Neuron (in vitro differentiated cells): ENCODE measurements around the gene CD81.
"Not testable (repeated sequence)": the region's sequence is repeated elsewhere in the genome, so short reads cannot be mapped to it uniquely, and the experiment has no call there.

Experiments used
- H2AFZ ChIP-seq: one replicate; pipeline ENCODE4 v1.6.1; 2013; ENCODE audit warnings: low read depth, mild to moderate bottlenecking, inconsistent platforms, low read length, moderate library complexity
- H3K27me3 ChIP-seq: one replicate; pipeline ENCODE4 v1.6.1; 2013; ENCODE audit warnings: low read length; ENCODE audit not compliant: insufficient read depth
- H3K36me3 ChIP-seq: one replicate; pipeline ENCODE4 v1.6.1; 2013; ENCODE audit warnings: low read length; ENCODE audit not compliant: insufficient read depth
- H3K4me1 ChIP-seq: one replicate; pipeline ENCODE4 v1.6.1; 2013; ENCODE audit warnings: low read length; ENCODE audit not compliant: insufficient read depth
- H3K4me3 ChIP-seq: 2 replicates; pipeline ENCODE4 v1.5.1; 2013; ENCODE audit warnings: mild to moderate bottlenecking, low read length, moderate library complexity
- H3K9me3 ChIP-seq: one replicate; pipeline ENCODE4 v1.6.1; 2013; ENCODE audit warnings: low read length

Gene CD81

DNA sequence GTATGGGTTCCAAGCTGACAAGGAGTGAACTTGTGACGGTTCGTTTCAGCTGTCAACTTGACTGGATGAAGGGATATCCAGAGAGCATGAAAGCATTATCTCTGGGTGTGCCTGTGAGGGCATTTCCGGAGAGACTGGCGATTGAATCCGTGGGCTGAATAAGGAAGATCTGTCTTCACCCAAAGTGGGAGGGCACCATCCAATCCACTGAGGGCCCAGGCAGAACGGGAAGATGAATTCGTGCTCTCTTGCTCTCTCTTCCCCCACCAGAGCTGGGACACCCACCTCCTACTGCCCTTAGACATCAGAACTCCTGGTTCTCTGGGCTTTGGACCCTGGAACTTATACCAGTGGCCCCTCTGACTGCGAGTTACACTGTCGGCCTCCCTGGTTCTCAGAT is 15.5 kb upstream of the CD81 start:
- H3K4me3 ChIP-seq = no peak overlapping the region
- no peaks in the 10 kb centered on the region for H3K36me3 ChIP-seq
- H3K9me3 ChIP-seq = no peaks in the 10 kb centered on the region
- H3K4me1 ChIP-seq = no peaks in the 10 kb centered on the region
- no peaks in the 10 kb centered on the region for H3K27me3 ChIP-seq
- H2AFZ ChIP-seq = no peak overlapping the region

DNA sequence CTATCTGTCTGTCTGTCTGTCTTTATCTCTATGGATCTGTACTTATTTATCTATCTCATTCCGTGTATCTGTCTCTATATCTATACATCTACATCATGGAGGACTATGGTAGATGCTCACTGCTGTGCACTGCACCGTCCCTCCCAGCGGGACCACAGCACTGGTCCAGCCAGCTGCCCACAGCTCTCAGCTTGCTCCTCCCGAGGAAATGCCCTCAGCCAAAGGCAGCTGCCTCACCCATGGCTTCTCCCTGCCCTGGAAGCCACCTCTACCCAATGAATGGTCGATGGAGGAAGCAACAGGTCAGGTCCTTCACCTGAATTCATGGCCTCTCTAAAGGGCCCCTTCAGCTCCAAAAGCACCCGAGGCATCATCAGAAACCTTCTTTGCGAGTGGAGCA is 14.7 kb upstream of the CD81 start:
- Histone ChIP-seq H2AFZ (no peak overlapping the region), H3K4me1 (no peaks in the 10 kb centered on the region), H3K27me3 (no peaks in the 10 kb centered on the region), H3K9me3 (no peaks in the 10 kb centered on the region), H3K36me3 (no peaks in the 10 kb centered on the region), H3K4me3 (no peak overlapping the region)

DNA sequence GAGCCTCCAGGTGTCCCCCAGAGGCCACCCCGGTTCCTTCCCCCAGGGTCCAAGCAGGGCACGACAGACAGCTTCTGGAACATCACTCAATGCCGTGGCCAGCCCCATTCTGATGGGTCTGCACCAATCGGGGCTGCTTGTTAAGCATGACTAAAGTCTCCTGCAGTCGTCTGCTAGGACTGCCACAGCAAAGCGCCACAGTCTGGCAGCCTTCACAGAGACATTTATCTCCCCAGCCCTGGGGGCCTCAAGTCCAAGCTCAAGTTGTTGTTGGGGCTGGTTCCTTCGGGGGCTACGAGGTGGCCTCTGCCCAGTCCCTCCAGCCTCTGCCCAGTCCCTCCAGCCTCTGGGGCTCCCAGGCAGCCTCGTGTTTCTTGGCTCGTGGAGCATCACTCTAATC is 14.0 kb upstream of the CD81 start:
- Histone ChIP-seq H3K27me3 (no peaks in the 10 kb centered on the region), H2AFZ (no peak overlapping the region), H3K4me1 (no peaks in the 10 kb centered on the region), H3K9me3 (no peaks in the 10 kb centered on the region), H3K4me3 (no peak overlapping the region), H3K36me3 (no peaks in the 10 kb centered on the region)

DNA sequence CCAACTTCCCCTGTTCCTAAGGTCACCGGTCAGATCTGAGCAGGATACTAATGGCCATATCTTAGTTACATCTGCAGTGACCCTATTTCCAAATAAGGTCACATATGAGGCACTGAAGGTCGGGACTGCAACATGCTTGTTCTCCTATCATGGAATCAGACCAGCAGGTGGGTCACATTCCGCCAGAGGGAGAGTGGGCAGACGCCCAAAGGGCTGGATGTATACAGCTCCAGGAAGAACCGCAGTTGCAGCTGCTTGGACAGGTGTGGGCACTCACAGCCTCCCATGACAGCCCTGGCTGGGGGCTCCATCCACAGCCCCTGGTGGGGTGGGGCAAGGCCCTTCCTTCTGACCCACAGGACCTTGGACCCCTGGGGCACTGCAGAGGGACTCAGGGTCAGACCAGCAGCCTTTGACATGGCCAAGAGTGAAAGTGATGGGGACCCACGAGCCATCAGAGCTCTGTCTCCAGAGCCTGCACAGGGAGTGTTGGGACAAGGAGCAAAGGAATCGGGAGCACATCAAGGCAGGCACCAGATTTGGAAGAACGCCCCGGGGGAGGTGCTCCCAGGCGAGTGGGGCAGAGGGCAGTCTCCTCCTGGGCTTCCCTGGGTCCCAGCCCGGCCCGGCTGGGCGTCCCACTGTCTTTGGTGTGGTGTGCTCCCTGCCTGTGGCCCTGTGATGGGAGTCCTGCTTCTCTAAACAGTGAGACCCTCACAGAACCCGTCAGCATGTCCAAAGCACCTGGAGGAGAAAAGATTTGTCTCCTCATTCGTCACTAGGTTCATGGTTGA is 13.3 kb upstream of the CD81 start:
- no peaks in the 10 kb centered on the region for H3K36me3 ChIP-seq
- no peak overlapping the region for H3K4me3 ChIP-seq
- H3K9me3 ChIP-seq = no peaks in the 10 kb centered on the region
- H2AFZ ChIP-seq = no peak overlapping the region
- no peaks in the 10 kb centered on the region for H3K4me1 ChIP-seq
- no peaks in the 10 kb centered on the region for H3K27me3 ChIP-seq

DNA sequence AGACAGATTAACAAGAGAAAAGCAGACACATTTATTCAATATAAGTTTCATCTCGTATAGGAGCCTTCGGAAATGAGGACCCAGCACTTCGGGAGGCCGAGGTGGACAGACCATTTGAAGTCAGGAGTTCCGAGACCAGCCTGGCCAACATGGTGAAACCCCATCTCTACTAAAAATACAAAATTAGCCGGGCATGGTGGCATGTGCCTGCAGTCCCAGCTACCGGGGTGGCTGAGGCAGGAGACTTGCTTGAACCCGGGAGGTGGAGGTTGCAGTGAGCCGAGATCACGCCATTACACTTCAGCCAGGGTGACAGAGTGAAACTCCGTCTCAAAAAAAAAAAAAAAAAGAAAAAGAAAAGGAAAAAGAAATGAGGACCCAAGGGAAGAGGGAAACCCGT is 12.7 kb upstream of the CD81 start:
- not testable (repeated sequence) for H3K27me3 ChIP-seq, H2AFZ ChIP-seq, H3K4me3 ChIP-seq, H3K9me3 ChIP-seq, H3K36me3 ChIP-seq, H3K4me1 ChIP-seq

DNA sequence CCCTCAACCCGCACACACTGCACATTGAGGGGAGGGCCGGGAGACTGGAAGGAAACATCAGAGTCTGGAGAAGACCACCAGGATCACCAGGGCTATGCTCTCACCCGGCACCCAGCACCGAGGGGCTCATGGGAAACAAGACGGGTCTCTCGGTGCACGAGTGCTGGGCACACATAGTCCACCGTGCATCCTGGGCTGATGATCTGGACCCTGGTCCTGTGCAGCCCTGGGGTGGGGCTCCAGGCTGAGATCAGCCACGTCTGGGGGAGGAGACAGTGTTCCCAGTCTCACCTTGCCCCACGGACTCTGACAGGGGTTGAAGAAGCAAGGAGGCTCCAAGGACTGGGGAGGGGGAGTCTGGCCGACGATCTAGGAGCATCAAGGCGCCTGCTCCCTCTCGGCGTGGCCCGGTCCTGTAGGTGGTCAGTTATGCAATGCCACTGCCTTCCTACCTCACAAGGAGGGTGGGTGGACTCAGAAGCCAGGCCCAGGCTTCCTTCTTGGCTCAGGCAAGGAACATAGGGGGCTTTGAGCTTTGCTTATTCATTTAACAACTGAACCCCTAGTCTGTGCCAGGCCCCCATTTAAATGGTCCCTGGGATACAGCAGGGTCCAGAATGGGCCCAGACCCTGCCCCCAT is 11.4 kb upstream of the CD81 start:
- H3K36me3 ChIP-seq = no peaks in the 10 kb centered on the region
- H2AFZ ChIP-seq = no peak overlapping the region
- no peaks in the 10 kb centered on the region for H3K9me3 ChIP-seq
- no peak overlapping the region for H3K4me3 ChIP-seq
- H3K27me3 ChIP-seq = no peaks in the 10 kb centered on the region
- H3K4me1 ChIP-seq = no peaks in the 10 kb centered on the region

DNA sequence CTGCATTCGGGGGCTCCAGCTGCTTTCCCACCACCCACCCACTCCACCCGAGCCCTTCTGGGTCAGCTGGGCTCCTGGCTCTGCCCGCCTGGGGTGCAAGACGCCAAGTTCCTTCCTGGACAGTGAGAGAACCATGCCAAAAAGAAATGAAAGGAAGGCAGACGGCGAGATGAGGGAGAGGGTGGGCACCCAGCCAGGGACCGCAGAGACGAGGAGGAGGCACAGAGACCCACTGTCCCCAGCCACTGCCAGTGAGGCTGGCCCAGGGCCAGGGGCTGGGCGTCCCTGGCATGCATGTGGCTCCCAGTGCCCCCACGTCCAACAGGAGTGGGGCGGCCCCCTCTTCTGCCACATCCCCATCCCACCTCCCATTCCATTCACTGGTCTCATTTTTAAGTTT is 10.8 kb upstream of the CD81 start:
- no peaks in the 10 kb centered on the region for H3K36me3 ChIP-seq

DNA sequence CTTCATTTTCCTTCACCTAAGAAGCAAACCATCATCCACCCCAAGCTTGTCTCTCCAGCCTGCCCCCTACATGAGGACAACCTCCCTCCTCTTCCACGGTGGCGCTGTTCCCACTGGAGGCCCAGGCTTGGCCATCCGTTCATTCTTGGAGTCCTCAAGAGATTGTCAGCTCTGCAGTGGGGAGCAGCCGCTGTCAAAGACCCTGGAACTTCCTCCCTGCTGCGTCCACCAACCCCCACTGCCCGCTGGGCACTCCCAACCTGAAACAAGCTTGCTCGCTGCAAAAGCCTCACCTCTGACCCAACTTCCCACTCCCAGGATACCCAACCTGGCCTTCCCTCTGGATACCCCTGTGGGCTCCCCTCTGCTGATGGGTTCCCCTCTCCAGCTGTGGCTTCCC is 10.4 kb upstream of the CD81 start:
- no peaks in the 10 kb centered on the region for H3K36me3 ChIP-seq
- H3K4me3 ChIP-seq = no peak overlapping the region
- H3K27me3 ChIP-seq = no peaks in the 10 kb centered on the region
- H3K9me3 ChIP-seq = no peaks in the 10 kb centered on the region
- H3K4me1 ChIP-seq = no peaks in the 10 kb centered on the region
- H2AFZ ChIP-seq = no peak overlapping the region

More for the DNA sequence above, 10.8 kb upstream of the CD81 start:
- Histone ChIP-seq H3K9me3 (no peaks in the 10 kb centered on the region), H3K4me1 (no peaks in the 10 kb centered on the region), H3K4me3 (no peak overlapping the region), H2AFZ (no peak overlapping the region), H3K27me3 (no peaks in the 10 kb centered on the region)

DNA sequence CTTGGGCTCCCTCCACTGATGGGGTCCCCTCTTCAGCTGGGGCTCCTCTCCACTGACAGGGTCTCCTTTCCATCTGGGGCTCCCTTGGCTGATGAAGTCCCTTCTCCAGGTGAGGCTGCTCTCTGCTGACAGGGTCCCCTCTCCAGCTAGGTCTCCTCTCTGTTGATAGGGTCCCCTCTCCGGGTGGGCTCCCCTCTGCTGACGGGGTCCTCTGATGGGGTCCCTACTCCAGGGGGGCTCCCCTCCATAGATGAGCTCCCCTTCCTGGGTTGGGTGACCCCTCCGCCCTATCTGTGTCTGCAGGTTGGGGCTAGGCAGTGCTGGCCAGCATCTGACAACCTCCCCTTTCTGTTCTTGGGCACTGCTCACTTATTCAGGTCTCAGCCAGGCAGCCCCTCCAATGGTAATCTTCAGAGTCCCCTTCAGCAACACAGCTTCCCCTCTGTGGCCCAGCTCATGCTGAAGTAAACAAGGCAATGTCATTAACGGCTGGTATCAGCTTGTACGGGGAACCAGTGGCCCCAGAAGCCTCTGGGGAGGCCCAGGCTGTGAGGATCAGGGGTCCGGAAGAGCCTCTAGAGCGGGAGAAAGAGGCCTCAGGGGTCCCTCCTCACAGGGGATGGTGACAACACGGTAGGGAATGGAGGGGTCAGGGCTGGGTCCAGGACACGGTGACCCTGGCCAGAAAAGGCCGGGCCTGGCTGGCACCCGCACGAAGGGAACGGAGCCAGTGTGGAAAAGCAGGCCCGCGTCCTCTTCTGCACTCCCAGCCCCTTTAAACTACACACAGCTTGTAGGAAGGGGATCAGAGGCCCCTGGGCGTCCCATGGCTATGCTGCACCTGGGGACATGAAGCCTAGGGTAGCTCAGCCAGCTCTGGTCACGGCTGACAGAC is 9.6 kb upstream of the CD81 start:
- Histone ChIP-seq H3K9me3 (no peaks in the 10 kb centered on the region), H3K36me3 (no peaks in the 10 kb centered on the region)

DNA sequence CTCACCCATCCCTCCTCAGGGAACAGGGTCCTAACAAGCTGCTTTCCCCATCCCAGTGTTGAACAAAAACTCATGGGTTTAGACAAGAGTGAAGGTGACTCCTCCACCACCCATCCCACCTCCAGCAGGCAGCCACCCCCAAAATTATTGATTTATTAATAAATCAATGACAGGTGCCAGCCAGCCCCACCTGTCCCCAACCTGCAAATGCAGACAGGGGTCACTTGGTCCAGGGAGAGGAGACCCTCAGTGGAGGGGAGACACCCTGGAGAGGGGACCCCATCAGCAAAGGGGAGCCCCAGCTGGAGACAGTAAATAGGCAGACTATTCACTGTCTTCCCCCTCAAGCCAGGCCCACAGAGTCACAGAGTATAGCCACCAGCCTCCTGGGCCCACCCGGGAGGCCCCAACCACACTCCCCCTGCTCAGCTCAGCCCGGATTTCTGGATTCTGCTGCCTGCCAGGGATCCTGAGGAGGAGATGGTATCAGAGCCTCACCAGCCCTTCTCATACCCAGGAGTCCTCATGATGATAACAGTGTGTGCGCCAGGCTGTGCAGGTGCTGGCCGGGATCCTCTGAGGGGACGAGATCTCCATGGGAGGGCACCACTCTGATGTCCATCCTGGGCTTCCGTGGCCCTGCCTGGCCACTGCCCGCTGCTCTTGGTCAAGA is 8.8 kb upstream of the CD81 start:
- H3K36me3 ChIP-seq = no peaks in the 10 kb centered on the region
- H3K4me3 ChIP-seq = no peak overlapping the region

More for the DNA sequence above, 9.6 kb upstream of the CD81 start:
- Histone ChIP-seq H3K27me3 (no peaks in the 10 kb centered on the region), H2AFZ (no peak overlapping the region), H3K4me1 (no peaks in the 10 kb centered on the region), H3K4me3 (no peak overlapping the region)

DNA sequence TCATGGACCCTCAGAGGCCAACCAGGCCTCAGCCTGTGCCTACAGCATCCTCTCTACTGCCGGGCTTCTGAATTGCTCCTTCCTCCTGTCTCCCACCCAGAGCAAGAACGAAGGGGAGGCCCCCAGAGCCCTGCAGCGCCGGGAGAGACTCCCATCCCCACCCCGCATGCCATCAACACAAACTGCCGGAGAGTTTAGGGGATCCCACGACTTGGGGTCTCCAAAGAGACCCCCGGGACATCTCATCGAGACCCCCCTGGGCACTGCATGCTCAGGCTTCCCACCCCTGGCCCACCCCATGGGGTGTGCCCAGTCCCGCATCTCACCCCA is 8.3 kb upstream of the CD81 start:
- no peaks in the 10 kb centered on the region for H3K9me3 ChIP-seq
- no peaks in the 10 kb centered on the region for H3K4me1 ChIP-seq
- H3K36me3 ChIP-seq = no peaks in the 10 kb centered on the region
- H3K27me3 ChIP-seq = no peaks in the 10 kb centered on the region
- no peak overlapping the region for H3K4me3 ChIP-seq
- no peak overlapping the region for H2AFZ ChIP-seq

More for the DNA sequence above, 8.8 kb upstream of the CD81 start:
- no peaks in the 10 kb centered on the region for H3K4me1 ChIP-seq
- no peaks in the 10 kb centered on the region for H3K27me3 ChIP-seq
- no peaks in the 10 kb centered on the region for H3K9me3 ChIP-seq
- H2AFZ ChIP-seq = no peak overlapping the region

DNA sequence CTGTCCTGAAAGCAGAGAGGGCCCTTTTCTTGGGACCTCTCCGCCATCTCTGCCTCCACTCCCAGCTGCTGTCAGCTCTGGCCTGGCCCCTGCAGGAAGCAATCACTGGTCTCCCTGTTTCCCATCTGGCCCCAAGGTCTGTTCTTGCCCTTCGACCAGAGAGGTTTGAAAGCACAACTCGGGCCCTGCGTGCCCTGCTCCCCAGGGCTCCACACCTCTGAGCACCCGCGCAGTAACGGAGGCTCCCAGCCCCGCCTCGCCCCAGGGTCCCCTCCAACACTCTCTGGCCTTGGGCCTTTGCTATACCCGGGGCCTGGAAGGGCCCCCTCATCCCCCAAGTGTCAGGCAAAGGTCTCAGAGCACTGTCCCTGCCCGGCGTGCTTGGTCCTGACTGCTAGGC is 7.8 kb upstream of the CD81 start:
- no peaks in the 10 kb centered on the region for H3K4me1 ChIP-seq
- H3K9me3 ChIP-seq = no peaks in the 10 kb centered on the region
- no peak overlapping the region for H2AFZ ChIP-seq
- H3K36me3 ChIP-seq = no peaks in the 10 kb centered on the region
- no peaks in the 10 kb centered on the region for H3K27me3 ChIP-seq
- no peak overlapping the region for H3K4me3 ChIP-seq

DNA sequence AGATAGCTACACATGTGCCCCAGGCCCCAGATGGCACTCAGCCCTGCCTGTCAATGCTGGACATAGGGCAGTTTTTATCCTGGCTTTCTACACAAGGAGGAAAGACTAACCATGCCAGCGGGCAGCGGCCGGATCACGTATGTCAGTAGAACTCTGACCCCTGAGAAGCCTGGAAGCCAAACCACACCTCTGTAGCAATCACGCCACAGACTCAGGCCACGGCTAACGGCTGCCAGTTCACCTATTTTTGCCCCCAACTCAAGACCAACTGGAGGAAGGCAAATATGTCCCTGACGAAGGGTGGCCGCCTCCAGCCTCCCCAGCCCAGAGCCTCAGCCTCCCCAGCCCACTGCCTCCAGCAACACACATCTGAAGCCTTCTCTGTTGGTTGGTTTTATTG is 7.2 kb upstream of the CD81 start:
- H3K4me1 ChIP-seq = no peaks in the 10 kb centered on the region
- no peaks in the 10 kb centered on the region for H3K27me3 ChIP-seq
- H3K4me3 ChIP-seq = no peak overlapping the region
- H3K36me3 ChIP-seq = no peaks in the 10 kb centered on the region
- H2AFZ ChIP-seq = no peak overlapping the region
- no peaks in the 10 kb centered on the region for H3K9me3 ChIP-seq
